Activated CD4-positive, CD25-positive, alpha-beta regulatory T cell treated with anti-CD3 and anti-CD28 coated beads, Interleukin-2, amount 50 U/mL, for 16 hours (primary cell): ENCODE measurements around the gene NEU4.
"Not testable (repeated sequence)": the region's sequence is repeated elsewhere in the genome, so short reads cannot be mapped to it uniquely, and the experiment has no call there.

Experiments used
- DNase-seq: peaks from one replicate; pipeline ENCODE4 v3.0.0-alpha.2; 2020; ENCODE audit warnings: low read depth, low spot score

Gene NEU4

DNA sequence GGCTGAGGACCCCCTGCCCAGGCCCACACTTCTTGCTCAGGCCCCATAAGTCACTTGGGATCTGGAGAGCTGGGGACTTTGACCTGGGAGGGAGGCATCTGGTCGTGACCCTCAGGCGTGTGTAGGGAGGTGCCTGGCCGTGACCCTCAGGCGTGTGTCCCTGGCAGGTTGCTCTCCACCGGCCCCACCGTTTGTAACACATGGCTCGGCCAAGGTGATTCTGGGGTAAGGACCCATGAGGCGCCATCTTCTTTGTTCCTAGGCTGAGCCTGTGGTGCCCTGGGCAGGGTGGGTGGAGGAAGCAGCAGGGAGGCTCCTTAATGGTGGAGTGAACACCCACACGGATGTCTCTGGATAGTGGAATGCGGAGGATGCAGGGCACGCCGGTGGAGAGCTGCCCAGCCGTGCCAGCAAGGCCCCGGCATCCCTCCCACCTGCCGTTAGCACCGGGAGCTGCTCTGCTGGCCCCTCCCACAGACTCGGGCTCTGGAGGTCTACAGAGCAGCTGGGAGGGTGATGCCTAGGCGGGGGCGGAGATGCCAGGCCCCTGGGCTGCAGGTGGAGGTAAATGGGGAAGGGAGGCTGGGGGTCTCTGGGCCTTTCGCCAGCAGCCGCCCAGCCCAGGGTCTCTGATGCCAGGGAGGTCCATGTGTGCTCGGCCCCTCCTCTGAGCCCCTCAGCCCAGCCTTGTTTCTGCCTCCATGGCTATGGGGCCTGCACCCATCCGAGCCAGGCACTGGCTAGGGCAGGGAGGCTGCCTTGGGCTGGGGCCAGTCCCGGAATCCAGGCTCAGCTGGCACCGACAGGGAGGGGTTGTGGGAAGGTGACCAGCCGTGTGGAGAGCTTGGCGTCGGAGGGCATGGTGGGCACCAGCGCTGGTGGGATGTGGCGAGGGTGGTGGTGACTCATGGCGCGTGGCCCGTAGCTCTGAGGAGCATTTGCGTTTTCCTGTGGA lies 33.5 kb upstream of the NEU4 start:
- DNase-seq = no peak

DNA sequence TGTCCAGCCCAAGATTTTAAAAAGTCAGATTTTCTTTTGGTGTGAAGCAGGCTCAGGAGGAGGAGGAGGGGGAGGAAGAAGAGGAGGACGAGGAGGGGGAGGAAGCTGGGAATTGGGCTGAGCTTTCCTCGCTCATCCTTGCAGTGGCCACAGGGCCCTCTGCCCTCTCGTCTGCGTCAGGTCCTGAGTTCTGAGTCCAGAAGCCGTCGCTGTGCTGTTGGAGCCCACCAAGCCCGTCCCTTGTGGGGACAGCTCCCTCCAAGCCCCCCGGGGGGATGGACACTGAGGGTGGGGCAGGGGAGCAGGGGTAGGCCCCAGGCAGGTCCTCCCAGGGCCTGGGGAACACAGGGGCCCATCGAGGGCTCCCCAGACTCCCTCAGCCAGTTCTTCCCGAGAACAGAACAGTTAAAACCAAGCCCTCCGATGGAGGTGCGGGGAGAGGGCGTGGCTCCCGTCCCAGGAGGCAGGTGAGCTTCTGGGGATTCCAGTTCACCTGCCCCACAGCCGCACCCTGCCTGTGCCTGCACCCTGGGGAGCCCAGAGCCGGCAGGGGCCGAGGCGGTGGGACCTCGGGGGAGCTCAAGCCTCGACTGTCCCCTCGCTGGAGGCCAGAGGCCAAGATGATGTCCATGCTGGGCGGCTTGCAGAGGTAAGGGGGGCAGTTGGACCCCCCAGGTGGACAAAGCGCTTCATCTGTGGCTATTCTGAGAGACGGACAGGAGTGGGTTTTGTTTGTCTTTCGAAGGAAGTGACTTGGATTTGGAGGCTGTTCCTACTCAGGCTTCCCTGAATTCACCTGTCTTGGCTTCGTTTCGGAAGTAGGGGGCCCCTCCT lies 32.4 kb upstream of the NEU4 start, which contains the start of gene GAL3ST2:
Gene GAL3ST2 (plus strand): TSS at position 487 of the 834 bp plus-strand sequence. CDS start 134 bp downstream, at position 621.
- no peak for DNase-seq

DNA sequence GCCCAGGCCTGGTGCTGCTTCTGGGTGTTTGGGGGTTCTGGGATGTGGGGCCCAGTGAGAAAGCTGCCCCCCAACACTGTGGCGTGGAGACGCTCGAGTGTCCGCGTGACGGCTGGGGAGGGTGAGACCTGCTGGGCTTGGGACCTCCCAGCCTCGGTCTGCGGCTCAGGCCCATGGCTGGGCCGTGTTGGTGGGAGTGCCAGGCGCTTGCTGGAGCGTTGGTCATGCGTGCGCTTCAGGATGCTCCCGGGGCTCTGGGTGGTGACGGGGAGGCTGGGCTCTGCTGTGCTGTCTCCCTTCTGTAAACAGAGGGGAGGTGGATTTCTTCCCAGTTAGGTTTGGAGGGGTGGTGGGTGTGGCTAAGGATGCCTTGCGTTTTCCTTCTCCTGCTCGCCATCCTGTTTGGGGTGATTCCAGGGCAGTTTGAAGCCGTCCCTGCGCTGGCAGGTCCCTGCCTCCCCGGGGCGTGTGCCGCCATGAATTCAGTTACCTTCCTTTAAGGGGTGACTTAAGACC lies 31.8 kb upstream of the NEU4 start:
- no peak for DNase-seq

DNA sequence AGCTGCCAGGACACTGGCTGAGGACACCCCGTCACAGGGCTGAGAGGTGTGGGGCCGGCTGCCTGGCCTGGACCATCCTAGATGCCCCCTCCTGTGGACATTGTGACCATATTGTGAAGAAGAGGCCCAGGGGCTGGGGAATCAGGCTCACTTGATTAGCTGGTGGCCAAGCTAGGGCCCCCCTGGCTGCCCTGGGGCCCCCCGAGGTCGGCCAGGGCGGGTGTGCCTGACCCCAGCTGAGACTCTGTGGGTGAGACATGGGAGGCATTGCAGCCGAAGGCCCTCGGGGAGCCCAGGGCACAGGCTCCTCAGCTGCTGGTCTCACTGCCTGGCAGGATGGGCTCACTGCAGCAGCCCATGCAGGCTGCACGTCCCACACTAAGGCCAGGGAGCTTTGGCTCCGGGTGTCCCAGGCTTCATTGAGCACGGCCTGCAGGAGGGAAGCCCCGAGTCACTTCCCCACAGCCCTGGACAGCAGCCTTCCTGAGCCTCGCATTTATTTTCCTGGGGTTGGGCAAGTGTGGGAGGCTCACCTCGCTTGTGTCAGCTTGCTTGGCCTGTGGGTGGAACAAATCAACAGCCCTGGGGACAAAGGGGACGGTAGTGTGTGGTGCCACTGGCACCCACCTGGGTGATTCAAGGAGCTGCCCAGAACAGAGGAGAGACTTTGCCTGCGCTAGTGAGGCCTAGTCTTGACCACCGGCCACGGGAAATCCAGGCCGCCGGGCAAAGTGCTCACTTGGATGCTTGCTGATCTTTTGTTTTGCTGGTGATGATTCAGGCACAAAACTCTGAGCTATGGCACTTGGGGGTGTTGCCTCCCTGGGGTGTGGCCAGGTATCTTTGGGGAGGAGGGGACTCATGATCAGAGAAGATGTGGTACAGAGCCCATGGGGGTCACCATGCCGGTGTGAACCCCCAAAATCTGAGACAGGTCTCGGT lies 31.0 kb upstream of the NEU4 start:
- no peak for DNase-seq

DNA sequence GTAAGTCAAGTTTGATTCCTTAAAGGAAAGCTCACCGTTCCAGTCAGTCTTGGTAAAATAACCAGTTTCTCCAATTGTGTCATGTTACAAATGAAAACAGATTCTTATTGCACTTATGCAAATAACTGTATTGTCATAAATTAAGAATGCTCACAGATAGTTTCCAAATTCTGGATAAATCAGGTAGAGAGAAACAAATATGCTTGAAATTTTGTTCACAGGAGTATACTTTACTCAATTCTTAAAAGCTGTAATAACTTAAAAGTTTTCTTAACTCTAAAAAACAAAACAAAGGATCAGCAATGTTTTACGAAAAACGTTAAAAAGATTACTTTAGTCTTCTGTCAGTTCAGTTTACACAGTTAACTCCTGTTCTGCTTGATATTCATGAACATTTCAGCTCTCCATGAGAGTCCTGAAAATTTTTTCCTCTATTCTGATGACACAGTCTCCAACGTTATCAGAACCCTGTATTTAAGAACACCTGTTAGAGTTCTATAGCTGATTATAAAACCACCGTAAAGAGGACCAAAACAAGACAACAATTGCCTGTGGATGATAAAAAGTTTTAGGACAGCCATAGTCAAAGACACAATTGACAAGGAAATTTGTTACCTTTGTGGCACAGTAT lies 27.9 kb upstream of the NEU4 start:
- no peak for DNase-seq

DNA sequence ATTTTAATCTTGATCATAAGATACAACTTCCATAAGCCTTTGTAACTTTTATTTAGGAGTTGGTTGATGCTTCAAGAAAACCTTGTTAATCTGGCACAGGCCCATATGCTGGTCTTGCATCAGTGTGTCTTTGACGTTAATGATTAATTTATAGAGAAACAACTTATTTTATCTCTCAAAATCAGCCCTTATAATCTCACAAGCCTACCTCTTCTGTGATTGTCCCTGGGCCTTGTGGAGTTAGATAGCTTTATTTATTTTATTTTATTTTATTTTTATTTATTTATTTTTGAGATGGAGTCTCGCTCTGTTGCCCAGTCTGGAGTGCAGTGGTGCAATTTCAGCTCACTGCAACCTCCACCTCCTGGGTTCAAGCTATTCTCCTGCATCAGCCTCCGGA lies 26.9 kb upstream of the NEU4 start:
- not testable (repeated sequence) for DNase-seq

DNA sequence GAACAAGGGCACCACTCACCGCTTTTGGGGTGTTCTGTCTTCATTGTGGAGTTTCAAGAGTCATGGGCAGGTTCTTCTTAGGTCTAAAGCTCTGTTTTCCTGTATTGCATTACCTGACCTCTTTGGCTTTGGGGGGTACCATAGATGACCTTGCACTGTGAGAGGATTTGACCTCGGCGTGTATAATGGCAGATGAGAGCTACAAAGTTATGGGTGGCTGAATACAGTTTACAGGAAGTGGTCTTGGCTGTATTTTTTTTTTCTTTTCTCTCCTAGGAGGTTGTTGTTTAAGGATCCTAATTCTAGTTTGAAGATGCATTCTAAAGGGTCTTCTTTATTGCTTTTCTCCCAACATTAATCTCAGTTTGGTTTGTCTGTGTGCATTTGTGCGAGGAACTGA lies 20.9 kb upstream of the NEU4 start:
- DNase-seq = no peak

DNA sequence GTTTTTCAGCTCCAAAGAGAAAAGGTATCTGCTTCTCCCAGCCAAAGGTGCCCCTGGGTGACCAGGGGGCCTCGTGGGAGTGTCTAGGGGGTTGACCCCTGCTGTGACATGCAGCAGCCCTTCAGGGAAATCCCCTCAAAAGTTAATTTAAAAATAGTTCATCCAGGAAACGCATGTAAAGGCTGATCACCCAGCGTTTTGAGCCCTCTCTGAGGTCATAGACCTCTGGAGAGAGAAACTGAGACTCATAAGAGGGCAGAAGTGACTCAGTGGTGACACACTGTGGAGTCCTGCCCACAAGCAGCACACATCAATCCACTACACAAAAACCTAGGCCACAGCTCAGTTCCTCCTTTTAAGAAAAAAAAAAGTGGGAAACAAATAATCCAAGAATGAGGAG lies 20.4 kb upstream of the NEU4 start:
- no peak for DNase-seq

DNA sequence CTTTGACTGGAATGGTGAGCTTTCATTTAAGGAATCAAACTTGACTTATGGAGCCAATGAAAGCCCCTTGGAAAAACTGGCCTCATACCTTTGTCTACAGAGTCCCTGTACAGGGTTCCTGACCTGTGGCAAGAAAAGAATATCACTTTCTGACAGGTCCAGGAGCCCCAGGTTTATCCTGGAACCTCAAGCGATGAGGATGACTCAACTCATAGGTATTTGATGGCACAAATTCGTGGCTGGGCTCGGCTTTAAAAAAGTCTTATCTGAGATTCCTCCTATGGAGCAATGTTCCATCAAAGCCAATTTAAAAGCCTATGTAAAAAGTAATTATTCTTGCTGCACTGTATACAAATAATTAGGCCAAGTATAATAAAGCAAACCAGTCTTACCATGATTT lies 17.6 kb upstream of the NEU4 start:
- not testable (repeated sequence) for DNase-seq

DNA sequence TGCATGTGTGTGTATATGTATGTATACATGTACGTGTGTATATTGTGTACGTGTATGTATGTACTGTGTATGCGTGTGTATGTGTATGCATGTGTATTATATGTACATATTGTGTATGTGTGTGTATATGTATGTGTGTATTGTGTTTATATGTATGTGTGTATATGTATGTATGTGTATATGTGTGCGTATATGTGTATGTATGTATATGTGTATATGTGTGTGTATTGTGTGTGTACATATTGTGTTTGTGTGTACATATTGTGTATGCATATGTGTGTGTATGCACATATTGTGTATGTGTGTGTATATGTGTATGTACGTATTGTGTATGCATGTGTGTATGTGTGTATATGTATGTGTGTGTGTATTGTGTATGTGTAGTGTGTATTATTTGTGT lies 15.6 kb upstream of the NEU4 start:
- DNase-seq = no peak

DNA sequence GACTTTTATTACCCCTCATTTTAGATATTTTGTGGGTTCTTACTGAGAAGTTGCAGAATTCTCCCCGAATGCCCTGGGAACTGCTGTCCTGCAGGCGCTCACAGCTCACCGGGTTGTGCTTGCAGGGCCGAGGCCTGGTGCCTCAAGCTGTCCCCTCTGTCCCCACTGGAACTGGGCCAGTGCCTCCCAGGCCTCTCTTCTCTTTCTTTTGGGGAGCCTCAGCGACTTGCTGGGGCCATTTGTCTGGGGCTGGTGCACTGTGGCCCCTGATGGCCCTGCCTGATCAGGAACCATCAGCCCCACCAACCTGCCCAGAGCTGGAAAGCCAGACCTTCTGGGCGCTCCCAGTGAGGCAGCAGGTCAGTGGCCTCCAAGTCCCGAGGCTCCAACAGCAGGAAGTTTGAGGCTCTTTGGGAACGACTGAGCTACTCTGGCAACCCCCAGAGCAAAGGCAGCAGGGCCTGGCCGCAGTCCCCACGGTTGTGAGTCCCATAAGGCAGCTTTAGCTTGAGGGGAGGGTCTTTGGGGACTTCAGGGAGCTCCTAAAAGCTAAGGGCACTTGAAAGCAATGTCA lies 14.7 kb upstream of the NEU4 start:
- DNase-seq = no peak

DNA sequence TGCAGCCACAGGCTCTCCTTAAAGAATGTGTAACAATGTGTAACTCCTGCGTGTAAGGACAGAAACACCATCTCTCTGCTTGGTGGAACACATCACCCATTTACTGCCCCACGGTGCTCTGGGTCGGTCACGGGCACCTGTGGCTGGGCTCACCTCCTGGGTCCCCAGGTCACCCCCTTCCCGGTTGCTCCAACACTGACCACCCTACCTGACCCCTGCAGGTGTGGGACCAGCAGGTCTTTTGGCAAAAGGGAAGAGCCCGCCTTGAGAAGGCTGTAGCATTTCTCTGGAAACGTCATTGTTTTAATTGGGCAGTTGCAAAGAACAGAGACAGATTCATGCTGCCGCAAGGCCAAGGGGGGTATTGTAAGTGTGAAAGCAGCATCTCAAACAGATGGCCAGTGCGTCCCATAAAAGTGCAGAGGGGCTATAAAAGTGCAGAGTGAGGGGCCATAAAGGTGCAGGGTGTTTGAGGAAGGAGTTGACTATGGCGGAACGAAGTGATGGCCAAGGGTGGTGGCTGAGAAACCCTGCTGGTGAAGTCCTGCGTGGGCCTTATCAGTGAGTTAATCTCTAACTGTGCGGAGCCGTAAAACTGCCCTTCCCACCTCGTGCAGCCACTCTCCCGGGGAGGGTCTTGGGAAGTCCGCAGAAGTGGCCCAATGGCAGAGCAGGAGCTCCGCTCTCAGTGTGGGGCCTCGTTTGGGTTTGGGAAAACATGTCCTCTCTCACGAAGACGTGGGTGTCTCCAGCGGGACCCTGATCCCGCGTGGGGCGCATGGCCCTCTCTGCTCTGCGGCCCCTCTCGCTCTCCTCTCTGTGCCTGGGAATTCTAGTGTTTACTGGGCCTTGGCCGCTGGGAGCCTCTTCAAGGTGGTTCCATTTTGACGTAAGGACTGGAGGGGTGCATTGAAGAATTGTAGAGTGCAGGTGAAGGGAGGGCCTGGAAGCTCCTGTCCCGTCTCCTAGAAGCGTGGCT lies 13.7 kb upstream of the NEU4 start:
- DNase-seq = no peak

DNA sequence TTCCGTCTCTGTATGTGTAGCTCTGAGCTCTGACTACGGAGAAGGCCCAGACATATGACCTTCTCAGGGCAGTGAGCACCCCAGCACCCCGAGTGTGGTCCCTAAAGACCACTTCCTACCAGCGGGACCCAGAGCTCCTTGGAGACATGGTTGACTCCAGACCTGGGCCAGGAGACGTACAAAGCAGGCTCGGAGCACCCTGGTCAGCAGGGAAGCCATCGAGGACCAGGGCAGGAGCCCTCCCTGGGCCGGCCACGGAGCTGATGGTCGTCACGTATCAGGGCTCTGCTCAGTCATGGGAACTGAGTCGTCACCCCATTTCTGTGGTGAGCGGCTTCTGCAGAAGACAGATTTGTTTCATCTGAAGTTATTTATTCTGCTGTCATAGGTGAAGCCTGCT lies 12.8 kb upstream of the NEU4 start:
- no peak for DNase-seq

DNA sequence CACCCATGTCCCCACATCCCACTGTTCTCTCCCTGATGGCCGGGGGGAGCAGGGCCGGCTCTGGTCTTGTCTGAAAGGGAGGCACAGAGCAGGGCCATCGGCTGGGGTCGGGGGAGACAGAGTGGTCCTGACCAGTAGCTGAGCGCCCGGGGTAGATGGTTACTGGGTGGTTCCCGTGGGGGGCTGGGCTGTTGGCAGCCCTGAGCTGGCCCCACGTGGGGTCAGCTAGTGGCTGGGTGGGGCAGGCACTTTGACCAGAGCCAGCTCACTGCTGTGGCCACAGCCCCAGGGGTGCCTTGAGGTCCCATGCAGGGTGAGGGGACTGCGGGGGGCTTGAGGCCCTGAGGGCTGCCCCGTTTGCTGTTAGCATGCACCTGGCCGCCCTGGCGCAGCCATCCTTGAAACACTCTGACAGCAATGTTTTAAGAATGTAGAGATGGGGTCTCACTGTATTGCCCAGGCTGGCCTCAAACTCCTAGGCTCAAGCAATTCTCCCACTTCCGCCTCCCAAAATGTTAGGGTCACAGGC lies 12.3 kb upstream of the NEU4 start:
- no peak for DNase-seq

DNA sequence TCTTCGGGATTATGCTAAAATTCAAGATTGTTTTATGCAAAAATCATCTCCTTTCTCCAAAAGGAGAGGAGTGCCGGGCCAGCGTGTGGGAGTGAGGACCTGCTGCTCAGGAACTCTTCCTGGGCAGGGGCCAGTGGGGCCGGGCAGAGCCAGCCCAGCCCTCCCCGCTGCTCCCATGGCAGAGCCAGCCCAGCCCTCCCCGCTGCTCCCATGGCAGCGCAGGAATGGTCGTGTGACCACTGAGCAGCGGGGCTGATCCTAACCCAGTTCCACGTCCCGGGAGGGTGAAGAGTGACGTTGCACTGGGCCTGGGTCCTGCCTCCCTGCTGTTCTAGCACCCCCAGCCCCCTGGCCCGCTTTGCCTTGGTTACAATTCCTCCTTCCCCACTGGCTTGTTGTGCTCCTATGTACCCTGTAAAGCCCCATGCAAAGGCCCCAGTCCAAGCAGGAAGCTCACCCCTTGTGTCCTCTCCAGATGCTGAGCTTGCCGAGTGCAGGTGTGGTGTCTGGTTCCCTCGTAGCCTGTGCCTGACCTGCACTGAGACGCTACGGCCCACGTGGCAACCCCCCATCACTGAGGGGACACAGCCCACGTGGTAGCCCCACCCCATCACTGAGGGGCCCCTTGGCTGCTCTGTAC lies 11.4 kb upstream of the NEU4 start:
- DNase-seq = no peak

DNA sequence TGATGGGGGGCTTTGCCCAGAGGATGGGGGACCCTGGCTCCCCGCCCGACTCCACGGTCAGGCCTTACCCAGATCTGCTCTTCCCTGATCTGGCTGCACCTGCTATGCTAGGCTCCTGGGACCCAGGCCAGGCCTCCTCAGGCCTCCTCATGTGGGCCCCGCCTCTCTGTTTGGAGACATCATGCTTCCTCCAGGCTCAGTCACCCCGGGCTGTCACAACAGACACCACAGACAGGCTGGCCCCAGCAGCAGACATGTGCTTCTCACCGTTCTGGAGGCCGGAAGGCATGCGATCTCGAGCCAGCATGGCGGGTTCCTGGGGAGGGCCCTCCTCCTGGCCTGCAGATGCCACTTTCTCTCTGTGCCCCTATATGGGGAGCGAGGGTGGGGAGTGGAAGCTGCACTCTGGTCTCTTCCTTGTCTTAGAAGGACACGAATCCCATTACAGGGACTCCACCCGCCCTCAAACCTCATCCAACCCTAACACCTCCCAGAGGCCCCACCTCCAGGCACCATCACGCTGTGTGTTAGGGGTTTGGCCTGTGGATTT lies 10.8 kb upstream of the NEU4 start:
- no peak for DNase-seq

DNA sequence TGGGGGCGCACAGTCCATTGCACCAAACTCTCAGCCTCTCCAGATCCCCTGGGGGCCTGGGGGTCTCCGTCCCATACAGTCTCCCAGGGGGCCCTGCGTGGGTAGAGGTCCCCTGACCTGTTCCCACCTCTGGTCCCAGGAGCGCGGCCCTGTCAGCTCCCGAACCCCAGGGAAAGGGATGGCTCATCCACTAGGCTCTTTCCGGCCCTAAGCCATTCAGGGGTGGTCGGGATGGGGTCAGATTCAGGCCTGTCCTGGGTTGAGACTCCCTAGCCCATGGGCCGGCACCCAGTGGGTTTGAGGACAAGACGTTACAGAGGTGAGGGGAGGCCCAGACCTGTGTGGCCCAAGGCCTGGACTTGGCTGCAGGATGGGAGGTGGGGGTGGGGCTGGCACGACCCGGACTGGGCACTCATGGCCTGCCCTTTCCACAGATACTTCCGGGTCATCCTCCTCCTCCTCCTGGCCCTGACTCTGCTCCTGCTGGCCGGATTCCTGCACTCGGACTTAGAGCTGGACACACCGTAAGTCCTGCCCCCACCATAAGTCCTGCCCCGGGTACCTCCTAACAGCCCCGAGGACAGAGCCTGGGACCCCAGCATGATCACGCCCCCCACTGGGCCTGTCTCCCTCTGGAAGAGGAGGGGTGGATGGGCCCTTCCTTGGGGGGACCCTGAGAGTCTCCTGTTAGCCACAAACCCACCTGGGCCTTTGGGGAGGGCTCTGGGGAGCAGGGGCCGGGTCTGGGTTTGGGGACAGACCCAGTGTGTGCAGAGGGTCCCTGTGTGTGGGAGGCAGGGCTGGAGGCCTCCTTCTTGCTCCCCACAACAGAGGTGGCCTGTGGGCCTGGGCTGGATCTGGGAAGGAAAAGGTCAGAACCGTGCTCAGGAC lies 10.1 kb upstream of the NEU4 start:
- DNase-seq = no peak
